Ishikawa (cell line): ENCODE data around the gene RBMS1.

Experiments
- CEBPB ChIP-seq: IDR thresholded peaks from 2 replicates; pipeline ENCODE4 v1.6.1; 2012
- CREB1 ChIP-seq: IDR thresholded peaks from 2 replicates; pipeline ENCODE4 v1.6.1; 2012; ENCODE audit warnings: low read depth
- EGR1 ChIP-seq: IDR thresholded peaks from 2 replicates; pipeline ENCODE4 v1.6.1; 2012
- EP300 ChIP-seq: IDR thresholded peaks from 2 replicates; pipeline ENCODE4 v1.6.1; 2012; ENCODE audit warnings: borderline replicate concordance
- FOXM1 ChIP-seq: IDR thresholded peaks from 2 replicates; pipeline ENCODE4 v1.6.1; 2012; ENCODE audit warnings: low read depth, borderline replicate concordance
- NFIC ChIP-seq: IDR thresholded peaks from 2 replicates; pipeline ENCODE4 v1.6.1; 2012
- RAD21 ChIP-seq: IDR thresholded peaks from 2 replicates; pipeline ENCODE4 v1.6.1; 2012; ENCODE audit warnings: low read depth
- TAF1 ChIP-seq: IDR thresholded peaks from 2 replicates; pipeline ENCODE4 v1.6.1; 2012; ENCODE audit warnings: low read depth, mild to moderate bottlenecking
- TCF12 ChIP-seq: IDR thresholded peaks from 2 replicates; pipeline ENCODE4 v1.6.1; 2012; ENCODE audit warnings: low read depth
- TEAD4 ChIP-seq: IDR thresholded peaks from 2 replicates; pipeline ENCODE4 v1.6.1; 2012
- YY1 ChIP-seq: IDR thresholded peaks from 2 replicates; pipeline ENCODE4 v1.6.1; 2012; ENCODE audit warnings: low read depth
- ZBTB7A ChIP-seq: IDR thresholded peaks from 2 replicates; pipeline ENCODE4 v1.6.1; 2012; ENCODE audit warnings: low read depth
- TF ChIP-seq, protein P1 (sequence below): IDR thresholded peaks from 2 replicates; pipeline ENCODE4 v1.6.1; 2012; ENCODE audit warnings: low read depth, mild to moderate bottlenecking
- TF ChIP-seq, protein P2 (sequence below): IDR thresholded peaks from 2 replicates; pipeline ENCODE4 v1.6.1; 2012
- TF ChIP-seq, protein P3 (sequence below): IDR thresholded peaks from 2 replicates; pipeline ENCODE4 v1.6.1; 2012

The RBMS1 gene

DNA sequence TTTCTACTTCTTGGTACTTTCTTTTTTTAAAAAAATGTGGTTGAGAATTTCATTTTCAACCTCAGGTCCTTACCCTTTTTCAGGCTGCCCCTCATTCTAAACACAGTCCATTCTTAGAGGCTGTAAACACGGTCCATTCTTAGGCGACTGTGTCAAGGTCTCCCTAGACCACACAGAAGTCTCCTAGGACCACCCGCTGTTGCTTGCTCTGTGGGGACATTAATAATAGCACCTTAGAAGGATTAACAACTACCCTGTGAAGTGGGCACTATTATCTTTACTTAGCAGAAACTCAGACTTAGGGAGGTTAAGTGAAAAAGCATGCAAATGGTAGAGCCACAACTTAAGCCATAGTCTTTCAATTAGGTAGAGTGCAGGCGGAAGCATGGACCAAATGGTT is 91.7 kb downstream of the RBMS1 start:
- TF ChIP-seq NFIC: no peak
- TF ChIP-seq RAD21: no peak
- TF ChIP-seq FOXM1: no peak
- TF ChIP-seq, protein P1, sequence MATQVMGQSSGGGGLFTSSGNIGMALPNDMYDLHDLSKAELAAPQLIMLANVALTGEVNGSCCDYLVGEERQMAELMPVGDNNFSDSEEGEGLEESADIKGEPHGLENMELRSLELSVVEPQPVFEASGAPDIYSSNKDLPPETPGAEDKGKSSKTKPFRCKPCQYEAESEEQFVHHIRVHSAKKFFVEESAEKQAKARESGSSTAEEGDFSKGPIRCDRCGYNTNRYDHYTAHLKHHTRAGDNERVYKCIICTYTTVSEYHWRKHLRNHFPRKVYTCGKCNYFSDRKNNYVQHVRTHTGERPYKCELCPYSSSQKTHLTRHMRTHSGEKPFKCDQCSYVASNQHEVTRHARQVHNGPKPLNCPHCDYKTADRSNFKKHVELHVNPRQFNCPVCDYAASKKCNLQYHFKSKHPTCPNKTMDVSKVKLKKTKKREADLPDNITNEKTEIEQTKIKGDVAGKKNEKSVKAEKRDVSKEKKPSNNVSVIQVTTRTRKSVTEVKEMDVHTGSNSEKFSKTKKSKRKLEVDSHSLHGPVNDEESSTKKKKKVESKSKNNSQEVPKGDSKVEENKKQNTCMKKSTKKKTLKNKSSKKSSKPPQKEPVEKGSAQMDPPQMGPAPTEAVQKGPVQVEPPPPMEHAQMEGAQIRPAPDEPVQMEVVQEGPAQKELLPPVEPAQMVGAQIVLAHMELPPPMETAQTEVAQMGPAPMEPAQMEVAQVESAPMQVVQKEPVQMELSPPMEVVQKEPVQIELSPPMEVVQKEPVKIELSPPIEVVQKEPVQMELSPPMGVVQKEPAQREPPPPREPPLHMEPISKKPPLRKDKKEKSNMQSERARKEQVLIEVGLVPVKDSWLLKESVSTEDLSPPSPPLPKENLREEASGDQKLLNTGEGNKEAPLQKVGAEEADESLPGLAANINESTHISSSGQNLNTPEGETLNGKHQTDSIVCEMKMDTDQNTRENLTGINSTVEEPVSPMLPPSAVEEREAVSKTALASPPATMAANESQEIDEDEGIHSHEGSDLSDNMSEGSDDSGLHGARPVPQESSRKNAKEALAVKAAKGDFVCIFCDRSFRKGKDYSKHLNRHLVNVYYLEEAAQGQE: no peak
- TF ChIP-seq CEBPB: no peak
- no peak for TF ChIP-seq CREB1
- TF ChIP-seq EGR1: no peak
- TF ChIP-seq EP300: no peak
- no peak for TF ChIP-seq ZBTB7A
- no peak for TF ChIP-seq YY1
- TF ChIP-seq TCF12: no peak
- TF ChIP-seq TAF1: no peak
- TF ChIP-seq, protein P2, sequence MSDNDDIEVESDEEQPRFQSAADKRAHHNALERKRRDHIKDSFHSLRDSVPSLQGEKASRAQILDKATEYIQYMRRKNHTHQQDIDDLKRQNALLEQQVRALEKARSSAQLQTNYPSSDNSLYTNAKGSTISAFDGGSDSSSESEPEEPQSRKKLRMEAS: no peak
- TF ChIP-seq, protein P3, sequence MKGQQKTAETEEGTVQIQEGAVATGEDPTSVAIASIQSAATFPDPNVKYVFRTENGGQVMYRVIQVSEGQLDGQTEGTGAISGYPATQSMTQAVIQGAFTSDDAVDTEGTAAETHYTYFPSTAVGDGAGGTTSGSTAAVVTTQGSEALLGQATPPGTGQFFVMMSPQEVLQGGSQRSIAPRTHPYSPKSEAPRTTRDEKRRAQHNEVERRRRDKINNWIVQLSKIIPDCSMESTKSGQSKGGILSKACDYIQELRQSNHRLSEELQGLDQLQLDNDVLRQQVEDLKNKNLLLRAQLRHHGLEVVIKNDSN: no peak
- TF ChIP-seq TEAD4: no peak

GRCh38 chr2:160399880-160400279 is 93.7 kb downstream of the RBMS1 start:
- TF ChIP-seq, protein P2: no peak
- TF ChIP-seq, protein P3: no peak
- TF ChIP-seq TCF12: no peak
- no peak for TF ChIP-seq EP300
- no peak for TF ChIP-seq CREB1
- no peak for TF ChIP-seq ZBTB7A
- no peak for TF ChIP-seq RAD21
- no peak for TF ChIP-seq YY1
- TF ChIP-seq FOXM1: no peak
- no peak for TF ChIP-seq EGR1
- no peak for TF ChIP-seq TAF1
- no peak for TF ChIP-seq CEBPB
- no peak for TF ChIP-seq NFIC
- TF ChIP-seq, protein P1: no peak
- TF ChIP-seq TEAD4: no peak

GRCh38 chr2:160397530-160397865 is 96.1 kb downstream of the RBMS1 start:
- TF ChIP-seq YY1 (no peak), TEAD4 (peak; percentile 67)

GRCh38 chr2:160394153-160394552 is 99.5 kb downstream of the RBMS1 start:
- TF ChIP-seq ZBTB7A: no peak
- TF ChIP-seq YY1: no peak
- TF ChIP-seq TEAD4: no peak
- no peak for TF ChIP-seq CREB1
- no peak for TF ChIP-seq TAF1

DNA sequence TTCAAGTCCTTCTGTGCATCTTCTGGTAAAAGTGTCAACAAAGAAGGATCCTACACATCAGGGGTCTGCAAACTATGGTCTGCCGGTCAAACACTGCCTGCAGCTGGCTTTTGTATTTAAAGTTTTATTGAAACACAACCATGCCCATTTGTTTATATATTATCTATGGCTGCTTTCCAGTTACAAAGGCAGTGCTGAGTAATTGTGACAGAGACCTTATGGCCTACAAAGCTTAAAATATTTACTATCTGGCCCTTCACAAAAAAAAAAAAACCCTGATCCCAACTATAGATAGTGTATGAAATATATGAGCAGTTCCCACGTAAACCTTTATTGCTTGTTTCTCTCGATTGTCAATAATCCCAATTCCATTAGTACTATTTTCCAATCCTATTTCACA is 101.4 kb downstream of the RBMS1 start:
- no peak for TF ChIP-seq YY1
- TF ChIP-seq TCF12: no peak
- no peak for TF ChIP-seq NFIC
- no peak for TF ChIP-seq TAF1
- TF ChIP-seq, protein P1: no peak
